ENCODE results near the gene ATG16L1.
"Not testable (repeated sequence)": the region's sequence is repeated elsewhere in the genome, so short reads cannot be mapped to it uniquely, and the experiment has no call there.

The ATG16L1 gene

GRCh38 chr2:233329489-233330135 lies 78.1 kb downstream of the ATG16L1 start:
- H3K27ac ChIP-seq = peak overlapping the region; percentile 98
- H3K9me3 ChIP-seq = no peaks in the 10 kb centered on the region
- H3K4me1 ChIP-seq (ENCODE audit: control insufficient read depth in 1 of 2, insufficient read depth in 1 of 2, low read depth in 1 of 2, low read length in 1 of 2) = peaks cover 56 to 58% of the 10 kb centered on the region in 2 experiments
- no peak for TF ChIP-seq CTCF (IDR thresholded peaks at IDR 0.05)
- H3K36me3 ChIP-seq = no peaks in the 10 kb centered on the region
- no peak overlapping the region for H3K4me3 ChIP-seq (ENCODE audit: low read depth in 1 of 2, low read length in 1 of 2)
- H3K27me3 ChIP-seq = no peaks in the 10 kb centered on the region

GRCh38 chr2:233331536-233331935 lies 80.1 kb downstream of the ATG16L1 start:
- H3K36me3 ChIP-seq = no peaks in the 10 kb centered on the region
- H3K4me1 ChIP-seq (ENCODE audit: control insufficient read depth in 1 of 2, insufficient read depth in 1 of 2, low read depth in 1 of 2, low read length in 1 of 2) = peaks cover 61 to 64% of the 10 kb centered on the region in 2 experiments
- no peaks in the 10 kb centered on the region for H3K9me3 ChIP-seq
- peak overlapping the region; percentile 54 for H3K4me3 ChIP-seq (ENCODE audit: low read depth in 1 of 2, low read length in 1 of 2)
- H3K27ac ChIP-seq = peak overlapping the region; percentile 98
- no peak for TF ChIP-seq CTCF (IDR thresholded peaks at IDR 0.05)
- no peaks in the 10 kb centered on the region for H3K27me3 ChIP-seq

- peak overlapping the region; percentile 54 for H3K4me3 ChIP-seq (ENCODE audit: low read depth in 1 of 2, low read length in 1 of 2)
- no peak for TF ChIP-seq CTCF (IDR thresholded peaks at IDR 0.05)
- peaks cover 61 to 64% of the 10 kb centered on the region in 2 experiments for H3K4me1 ChIP-seq (ENCODE audit: control insufficient read depth in 1 of 2, insufficient read depth in 1 of 2, low read depth in 1 of 2, low read length in 1 of 2)
- no peaks in the 10 kb centered on the region for H3K27me3 ChIP-seq
- H3K9me3 ChIP-seq = no peaks in the 10 kb centered on the region
- peak overlapping the region; percentile 98 for H3K27ac ChIP-seq
- no peaks in the 10 kb centered on the region for H3K36me3 ChIP-seq
Observed at GRCh38 chr2:233332125-233332524, 80.7 kb downstream of the ATG16L1 start.

- Histone ChIP-seq H3K9me3 (no peaks in the 10 kb centered on the region), H3K27me3 (no peaks in the 10 kb centered on the region), H3K4me3 (ENCODE audit: low read depth in 1 of 2, low read length in 1 of 2) (no peak overlapping the region), H3K27ac (peak overlapping the region; percentile 98), H3K4me1 (ENCODE audit: control insufficient read depth in 1 of 2, insufficient read depth in 1 of 2, low read depth in 1 of 2, low read length in 1 of 2) (peaks cover 67 to 68% of the 10 kb centered on the region in 2 experiments), H3K36me3 (no peaks in the 10 kb centered on the region)
- TF ChIP-seq CTCF (IDR thresholded peaks at IDR 0.05) = no peak
Observed at GRCh38 chr2:233334915-233335314, 83.4 kb downstream of the ATG16L1 start.

- peaks cover 56 to 59% of the 10 kb centered on the region in 2 experiments for H3K4me1 ChIP-seq (ENCODE audit: control insufficient read depth in 1 of 2, insufficient read depth in 1 of 2, low read depth in 1 of 2, low read length in 1 of 2)
- not testable (repeated sequence) for H3K4me3 ChIP-seq (ENCODE audit: low read depth in 1 of 2, low read length in 1 of 2); H3K27ac ChIP-seq; H3K36me3 ChIP-seq; H3K9me3 ChIP-seq; H3K27me3 ChIP-seq
Observed at GRCh38 chr2:233336091-233336490, 84.6 kb downstream of the ATG16L1 start.

- H3K4me1 ChIP-seq (ENCODE audit: control insufficient read depth in 1 of 2, insufficient read depth in 1 of 2, low read depth in 1 of 2, low read length in 1 of 2) = peaks cover 52 to 54% of the 10 kb centered on the region in 2 experiments
- no peak overlapping the region for H3K4me3 ChIP-seq (ENCODE audit: low read depth in 1 of 2, low read length in 1 of 2)
- H3K9me3 ChIP-seq = no peaks in the 10 kb centered on the region
- H3K27ac ChIP-seq = no peak overlapping the region
- H3K36me3 ChIP-seq = no peaks in the 10 kb centered on the region
- H3K27me3 ChIP-seq = no peaks in the 10 kb centered on the region
- no peak for TF ChIP-seq CTCF (IDR thresholded peaks at IDR 0.05)
Observed at GRCh38 chr2:233336541-233336940, 85.1 kb downstream of the ATG16L1 start.
